HEK293T (cell line): Measurements from ENCODE around the gene SLC19A1.

ENCODE experiments used
- CTCF ChIA-PET: fragments of 350-600 bp; formaldehyde crosslinking; extraction: SDS; loops from one replicate; lab custom pipeline; 2021; ENCODE audit warnings: antibody characterized with exemption, inconsistent platforms; lab: Yijun Ruan, JAX
- POLR2A ChIA-PET: fragments of 350-600 bp; formaldehyde crosslinking; extraction: SDS; loops from one replicate; lab custom pipeline; 2020; ENCODE audit warnings: antibody characterized with exemption, inconsistent platforms; lab: Yijun Ruan, JAX
- DNase-seq: peaks from one replicate; pipeline ENCODE4 v3.0.0; 2012; ENCODE audit warnings: mixed read lengths; ENCODE audit errors: extremely low spot score
- ARNT ChIP-seq: fragments of 450-650 bp; IDR thresholded peaks from 2 replicates; pipeline ENCODE4 v1.6.1; 2017; ENCODE audit warnings: mild to moderate bottlenecking
- BHLHE40 ChIP-seq: fragments of 450-650 bp; IDR thresholded peaks from 2 replicates; pipeline ENCODE4 v1.6.1; 2016; ENCODE audit warnings: mild to moderate bottlenecking, moderate library complexity, borderline replicate concordance
- CTBP1 ChIP-seq: fragments of 450-650 bp; IDR thresholded peaks from 2 replicates; pipeline ENCODE4 v1.6.1; 2016; ENCODE audit warnings: borderline replicate concordance
- ELF4 ChIP-seq: fragments of 450-650 bp; IDR thresholded peaks from 2 replicates; pipeline ENCODE4 v1.6.1; 2017; ENCODE audit warnings: antibody characterized with exemption
- FOXA1 ChIP-seq: fragments of 450-650 bp; IDR thresholded peaks from 2 replicates; pipeline ENCODE4 v1.6.1; 2016; ENCODE audit warnings: mild to moderate bottlenecking
- FOXK2 ChIP-seq: fragments of 450-650 bp; IDR thresholded peaks from 2 replicates; pipeline ENCODE4 v1.6.1; 2016; ENCODE audit warnings: mild to moderate bottlenecking
- FOXM1 ChIP-seq: fragments of 450-650 bp; IDR thresholded peaks from 2 replicates; pipeline ENCODE4 v1.6.1; 2017; ENCODE audit warnings: mild to moderate bottlenecking, borderline replicate concordance
- HDGF ChIP-seq: fragments of 450-650 bp; IDR thresholded peaks from 2 replicates; pipeline ENCODE4 v1.6.1; 2017; ENCODE audit warnings: antibody characterized with exemption, borderline replicate concordance
- L3MBTL2 ChIP-seq: fragments of 450-650 bp; conservative IDR thresholded peaks from 2 replicates; pipeline ENCODE4 v1.6.1; 2016; ENCODE audit warnings: mild to moderate bottlenecking
- LEF1 ChIP-seq: fragments of 450-650 bp; IDR thresholded peaks from 2 replicates; pipeline ENCODE4 v1.6.1; 2017; ENCODE audit warnings: mild to moderate bottlenecking, borderline replicate concordance
- NFRKB ChIP-seq: fragments of 450-650 bp; IDR thresholded peaks from 2 replicates; pipeline ENCODE4 v1.6.1; 2016; ENCODE audit warnings: mild to moderate bottlenecking, moderate library complexity
- SP1 ChIP-seq: fragments of 450-650 bp; IDR thresholded peaks from 2 replicates; pipeline ENCODE4 v1.6.1; 2017
- SUZ12 ChIP-seq: fragments of 450-650 bp; IDR thresholded peaks from 2 replicates; pipeline ENCODE4 v1.6.1; 2016; ENCODE audit warnings: mild to moderate bottlenecking
- TARDBP ChIP-seq: fragments of 450-650 bp; IDR thresholded peaks from 2 replicates; pipeline ENCODE4 v1.6.1; 2016
- ZNF384 ChIP-seq: fragments of 450-650 bp; IDR thresholded peaks from 2 replicates; pipeline ENCODE4 v1.6.1; 2016
- TF ChIP-seq, protein P1 (sequence below): fragments of 450-650 bp; IDR thresholded peaks from 2 replicates; pipeline ENCODE4 v1.6.1; 2016

The SLC19A1 gene

GRCh38 chr21:45468051-45468970 is 73.9 kb downstream of the SLC19A1 start:
- no peak for TF ChIP-seq LEF1
- TF ChIP-seq SUZ12 = no peak
- no peak for TF ChIP-seq HDGF
- TF ChIP-seq NFRKB = no peak
- TF ChIP-seq, protein P1, sequence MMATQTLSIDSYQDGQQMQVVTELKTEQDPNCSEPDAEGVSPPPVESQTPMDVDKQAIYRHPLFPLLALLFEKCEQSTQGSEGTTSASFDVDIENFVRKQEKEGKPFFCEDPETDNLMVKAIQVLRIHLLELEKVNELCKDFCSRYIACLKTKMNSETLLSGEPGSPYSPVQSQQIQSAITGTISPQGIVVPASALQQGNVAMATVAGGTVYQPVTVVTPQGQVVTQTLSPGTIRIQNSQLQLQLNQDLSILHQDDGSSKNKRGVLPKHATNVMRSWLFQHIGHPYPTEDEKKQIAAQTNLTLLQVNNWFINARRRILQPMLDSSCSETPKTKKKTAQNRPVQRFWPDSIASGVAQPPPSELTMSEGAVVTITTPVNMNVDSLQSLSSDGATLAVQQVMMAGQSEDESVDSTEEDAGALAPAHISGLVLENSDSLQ = no peak
- no peak for TF ChIP-seq FOXK2
- TF ChIP-seq L3MBTL2 = no peak
- no peak for TF ChIP-seq ZNF384
- TF ChIP-seq TARDBP = no peak
- no peak for TF ChIP-seq FOXM1
- no peak for TF ChIP-seq BHLHE40
- no peak for TF ChIP-seq FOXA1
- no peak for TF ChIP-seq CTBP1
- no peak for TF ChIP-seq SP1
- no peak for TF ChIP-seq ARNT
- TF ChIP-seq ELF4 = no peak
- no peak for DNase-seq
- CTCF ChIA-PET = no interaction called here
- POLR2A ChIA-PET = no interaction called here

GRCh38 chr21:45467221-45467779 is 74.9 kb downstream of the SLC19A1 start:
- ChIA-PET POLR2A (no interaction called here), CTCF (no interaction called here)
- no peak for DNase-seq
- TF ChIP-seq ELF4 = no peak
- no peak for TF ChIP-seq TARDBP

- POLR2A ChIA-PET = no interaction called here
- TF ChIP-seq ARNT (no peak), L3MBTL2 (no peak), SP1 (no peak), NFRKB (no peak), BHLHE40 (no peak), ELF4 (no peak)
- CTCF ChIA-PET = no interaction called here
- no peak for DNase-seq
These were observed 75.7 kb downstream of the SLC19A1 start for GRCh38 chr21:45466330-45467220.

- no peak for DNase-seq
- TF ChIP-seq FOXK2 (no peak), L3MBTL2 (no peak), SUZ12 (no peak), SP1 (no peak)
- TF ChIP-seq, protein P1 = no peak
- CTCF ChIA-PET = no interaction called here
- POLR2A ChIA-PET = no interaction called here
These were observed 76.5 kb downstream of the SLC19A1 start for GRCh38 chr21:45465611-45466329.

GRCh38 chr21:45465105-45465504 is 77.1 kb downstream of the SLC19A1 start:
- ChIA-PET POLR2A (no interaction called here), CTCF (no interaction called here)
- TF ChIP-seq TARDBP = no peak
- TF ChIP-seq FOXK2 = no peak
- TF ChIP-seq CTBP1 = no peak
- TF ChIP-seq ELF4 = no peak
- TF ChIP-seq ARNT = no peak
- no peak for TF ChIP-seq ZNF384
- TF ChIP-seq, protein P1 = no peak
- TF ChIP-seq SUZ12 = no peak
- TF ChIP-seq HDGF = no peak
- TF ChIP-seq SP1 = no peak
- TF ChIP-seq L3MBTL2 = no peak
- TF ChIP-seq FOXM1 = no peak
- no peak for TF ChIP-seq LEF1
- no peak for TF ChIP-seq FOXA1
- no peak for TF ChIP-seq NFRKB
- no peak for TF ChIP-seq BHLHE40
- no peak for DNase-seq

GRCh38 chr21:45464309-45464708 is 77.9 kb downstream of the SLC19A1 start:
- no peak for DNase-seq
- ChIA-PET POLR2A (no interaction called here), CTCF (no interaction called here)
- no peak for TF ChIP-seq FOXM1
- no peak for TF ChIP-seq TARDBP
- no peak for TF ChIP-seq LEF1
- no peak for TF ChIP-seq FOXA1
- TF ChIP-seq ELF4 = no peak
- TF ChIP-seq BHLHE40 = no peak
- TF ChIP-seq SP1 = no peak
- TF ChIP-seq ARNT = no peak
